Lower leg skin (tissue), 3 donors: ENCODE data around the gene THADA.

Source experiments
- CTCF ChIP-seq, 3 donors: fragments of 450-650 bp; IDR thresholded peaks; one replicate each; pipeline ENCODE4 v1.5.1; 2016; ENCODE audit warnings: antibody characterized with exemption in 3 of 3, mild to moderate bottlenecking in 3 of 3, moderate library complexity in 2 of 3
- POLR2A ChIP-seq, 2 donors: fragments of 450-650 bp; IDR thresholded peaks; one replicate each; pipeline ENCODE4 v1.6.1; 2016 to 2017; ENCODE audit warnings: antibody characterized with exemption in 2 of 2, mild to moderate bottlenecking in 1 of 2, moderate library complexity in 1 of 2

- TF ChIP-seq CTCF (IDR thresholded peaks at IDR 0.05) (no peak), POLR2A (IDR thresholded peaks at IDR 0.05) (no peak)
Measured at GRCh38 chr2:43539436-43539835, 56.4 kb downstream of the THADA start.
